RWPE2 (cell line): ENCODE data around the gene PSEN1.

Experiments used
- ATAC-seq: fragments of 200-7000 bp; cut with Tn5 transposase; 3 replicates; pipeline ENCODE4 v1.9.1; 2021; ENCODE audit warnings: low read depth
- DNase-seq: peaks from one replicate; pipeline ENCODE4 v3.0.0-alpha.2; 2020; ENCODE audit warnings: low spot score
- H3K27ac ChIP-seq: fragments of 450-650 bp; 2 replicates; pipeline ENCODE4 v1.5.1; 2017; ENCODE audit warnings: mild to moderate bottlenecking; ENCODE audit not compliant: poor library complexity, severe bottlenecking
- H3K27me3 ChIP-seq: fragments of 250-450 bp; sonication (Bioruptor Pico); 2 replicates; pipeline ENCODE4 v1.5.1; 2021; ENCODE audit warnings: mild to moderate bottlenecking, moderate library complexity; ENCODE audit not compliant: insufficient read depth, poor library complexity, severe bottlenecking
- H3K36me3 ChIP-seq: fragments of 250-450 bp; sonication (Bioruptor Pico); 2 replicates; pipeline ENCODE4 v1.5.1; 2020; ENCODE audit warnings: low read depth, mild to moderate bottlenecking, moderate library complexity
- H3K4me1 ChIP-seq: fragments of 250-450 bp; sonication (Bioruptor Pico); 2 replicates; pipeline ENCODE4 v1.5.1; 2021; ENCODE audit warnings: mild to moderate bottlenecking, moderate library complexity; ENCODE audit not compliant: insufficient read depth, poor library complexity, severe bottlenecking
- H3K4me3 ChIP-seq: fragments of 250-450 bp; sonication (Bioruptor Pico); 2 replicates; pipeline ENCODE4 v1.5.1; 2021; ENCODE audit warnings: mild to moderate bottlenecking, moderate library complexity; ENCODE audit not compliant: severe bottlenecking
- H3K9me3 ChIP-seq: fragments of 250-450 bp; sonication (Bioruptor Pico); 2 replicates; pipeline ENCODE4 v1.5.1; 2021; ENCODE audit warnings: mild to moderate bottlenecking, moderate library complexity; ENCODE audit not compliant: severe bottlenecking
- TF ChIP-seq, protein P1 (sequence below): fragments of 450-650 bp; IDR thresholded peaks from one replicate; pipeline ENCODE4 v1.5.1; 2017; ENCODE audit warnings: mild to moderate bottlenecking, moderate library complexity; ENCODE audit not compliant: poor library complexity, severe bottlenecking

Gene PSEN1

GRCh38 chr14:73240816-73241480 lies 104.6 kb downstream of the PSEN1 start:
- no peak overlapping the region for H3K27ac ChIP-seq
- ATAC-seq: no peak
- DNase-seq: peak; percentile 59
- H3K27me3 ChIP-seq: peaks cover 45% of the 10 kb centered on the region
- TF ChIP-seq, protein P1, sequence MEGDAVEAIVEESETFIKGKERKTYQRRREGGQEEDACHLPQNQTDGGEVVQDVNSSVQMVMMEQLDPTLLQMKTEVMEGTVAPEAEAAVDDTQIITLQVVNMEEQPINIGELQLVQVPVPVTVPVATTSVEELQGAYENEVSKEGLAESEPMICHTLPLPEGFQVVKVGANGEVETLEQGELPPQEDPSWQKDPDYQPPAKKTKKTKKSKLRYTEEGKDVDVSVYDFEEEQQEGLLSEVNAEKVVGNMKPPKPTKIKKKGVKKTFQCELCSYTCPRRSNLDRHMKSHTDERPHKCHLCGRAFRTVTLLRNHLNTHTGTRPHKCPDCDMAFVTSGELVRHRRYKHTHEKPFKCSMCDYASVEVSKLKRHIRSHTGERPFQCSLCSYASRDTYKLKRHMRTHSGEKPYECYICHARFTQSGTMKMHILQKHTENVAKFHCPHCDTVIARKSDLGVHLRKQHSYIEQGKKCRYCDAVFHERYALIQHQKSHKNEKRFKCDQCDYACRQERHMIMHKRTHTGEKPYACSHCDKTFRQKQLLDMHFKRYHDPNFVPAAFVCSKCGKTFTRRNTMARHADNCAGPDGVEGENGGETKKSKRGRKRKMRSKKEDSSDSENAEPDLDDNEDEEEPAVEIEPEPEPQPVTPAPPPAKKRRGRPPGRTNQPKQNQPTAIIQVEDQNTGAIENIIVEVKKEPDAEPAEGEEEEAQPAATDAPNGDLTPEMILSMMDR: no peak
- peaks cover 15% of the 10 kb centered on the region for H3K4me1 ChIP-seq
- H3K4me3 ChIP-seq: no peak overlapping the region
- no peaks in the 10 kb centered on the region for H3K36me3 ChIP-seq
- no peaks in the 10 kb centered on the region for H3K9me3 ChIP-seq

GRCh38 chr14:73241481-73242165 lies 105.3 kb downstream of the PSEN1 start:
- Histone ChIP-seq H3K4me3 (no peak overlapping the region), H3K27me3 (peaks cover 39% of the 10 kb centered on the region), H3K27ac (no peak overlapping the region), H3K4me1 (peaks cover 15% of the 10 kb centered on the region), H3K36me3 (no peaks in the 10 kb centered on the region), H3K9me3 (no peaks in the 10 kb centered on the region)
- DNase-seq (peak; percentile 61), ATAC-seq (no peak)
- TF ChIP-seq, protein P1: no peak

GRCh38 chr14:73242357-73242901 lies 106.1 kb downstream of the PSEN1 start:
- Histone ChIP-seq H3K27ac (no peak overlapping the region), H3K36me3 (no peaks in the 10 kb centered on the region), H3K9me3 (no peaks in the 10 kb centered on the region), H3K4me1 (peaks cover 18% of the 10 kb centered on the region), H3K27me3 (peaks cover 30% of the 10 kb centered on the region), H3K4me3 (no peak overlapping the region)
- DNase-seq (no peak), ATAC-seq (no peak)
- TF ChIP-seq, protein P1: no peak

GRCh38 chr14:73243341-73243740 lies 107.0 kb downstream of the PSEN1 start:
- H3K4me1 ChIP-seq: peaks cover 19% of the 10 kb centered on the region
- ATAC-seq: no peak

More at GRCh38 chr14:73243341-73243740, 107.0 kb downstream of the PSEN1 start:
- H3K27ac ChIP-seq: no peak overlapping the region
- H3K27me3 ChIP-seq: peaks cover 21% of the 10 kb centered on the region
- no peak overlapping the region for H3K4me3 ChIP-seq
- no peaks in the 10 kb centered on the region for H3K36me3 ChIP-seq
- H3K9me3 ChIP-seq: no peaks in the 10 kb centered on the region
- TF ChIP-seq, protein P1: no peak
- peak; percentile 46 for DNase-seq
